Stimulated activated CD4-positive, alpha-beta T cell treated with anti-CD3 and anti-CD28 coated beads, Interleukin-1b, Interleukin-23, amount 100 ng/mL, for 4 hours (primary cell): Measurements from ENCODE around the gene ABHD11.

ENCODE experiments used
- DNase-seq, 2 donors: peaks; one replicate each; pipeline ENCODE4 v3.0.0-alpha.2; 2020; ENCODE audit warnings: low read depth in 2 of 2

Gene ABHD11

DNA sequence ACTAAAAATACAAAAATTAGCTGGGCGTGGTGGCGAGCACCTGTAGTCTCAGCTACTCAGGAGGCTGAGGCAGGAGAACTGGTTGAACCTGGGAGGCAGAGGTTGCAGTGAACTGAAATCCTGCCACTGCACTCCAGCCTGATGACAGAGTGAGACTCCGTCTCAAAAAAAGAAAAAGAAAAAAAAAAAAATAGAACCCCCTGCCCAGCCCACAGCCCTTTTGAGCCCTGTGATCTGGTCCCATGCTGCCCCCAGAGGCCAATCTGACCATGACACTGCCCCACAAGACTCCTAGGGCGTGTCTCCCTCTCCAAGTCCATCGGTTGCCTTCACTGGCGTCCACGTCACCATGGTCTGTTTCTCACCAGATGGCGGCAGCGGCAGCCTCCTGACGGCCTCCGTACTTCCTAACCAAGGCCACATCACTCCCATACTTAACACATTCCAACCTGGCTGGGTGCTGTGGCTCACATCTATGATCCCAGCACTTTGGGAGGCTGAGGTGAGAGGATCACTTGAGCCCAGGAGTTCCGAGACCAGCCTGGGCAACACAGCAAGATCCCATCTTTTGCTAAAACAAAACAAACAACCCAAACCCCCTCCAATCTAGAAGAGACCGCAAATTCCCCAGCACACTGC lies 37.1 kb downstream of the ABHD11 start:
- no peak for DNase-seq

GRCh38 chr7:73700581-73701134 lies 37.9 kb downstream of the ABHD11 start:
- DNase-seq, result no peak

- no peak for DNase-seq
Observed at GRCh38 chr7:73700069-73700423, 38.6 kb downstream of the ABHD11 start.

GRCh38 chr7:73699370-73700068 lies 39.1 kb downstream of the ABHD11 start:
- DNase-seq, result no peak

GRCh38 chr7:73698410-73698809 lies 40.2 kb downstream of the ABHD11 start:
- no peak for DNase-seq

- DNase-seq, result no peak
Observed at GRCh38 chr7:73696372-73696771, 42.2 kb downstream of the ABHD11 start.

DNA sequence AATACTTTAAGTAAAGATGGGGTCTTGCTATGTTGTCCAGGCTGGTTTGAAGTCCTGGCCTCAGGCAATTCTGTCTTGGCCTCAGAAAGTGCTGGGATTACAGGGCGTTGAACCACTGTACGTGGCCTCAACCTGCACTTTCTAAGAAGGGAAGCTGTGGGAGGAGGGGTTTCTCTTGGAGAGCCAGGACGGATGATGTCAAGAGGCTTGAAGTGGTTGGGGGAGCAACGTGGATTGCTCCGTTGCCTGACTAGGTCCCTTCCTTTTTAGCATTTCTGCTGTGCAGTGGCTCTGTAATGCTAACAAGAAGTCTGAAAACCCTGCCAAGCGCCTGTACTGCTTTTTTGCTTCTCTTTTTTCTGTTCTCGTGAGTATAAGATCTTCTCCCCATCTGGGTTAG lies 48.0 kb downstream of the ABHD11 start:
- DNase-seq, result no peak

GRCh38 chr7:73688288-73688687 lies 50.3 kb downstream of the ABHD11 start:
- no peak for DNase-seq
